GM12864 (cell line): Measurements from ENCODE around the gene KIAA0825.

ENCODE experiments used
- DNase-seq: peaks from one replicate; pipeline ENCODE4 v3.0.0-alpha.2; 2011; ENCODE audit warnings: low read depth
- H3K4me3 ChIP-seq: 2 replicates; pipeline ENCODE4 v1.5.1; 2011; ENCODE audit warnings: mild to moderate bottlenecking, low read depth, low read length, control low read depth
- CTCF ChIP-seq: IDR thresholded peaks from 2 replicates; pipeline ENCODE4 v1.5.1; 2011; ENCODE audit warnings: low read depth, mild to moderate bottlenecking, moderate library complexity, low read length, control low read depth, inconsistent platforms; ENCODE audit errors: missing control alignments

KIAA0825 gene

GRCh38 chr5:94239266-94239665, 379.1 kb downstream of the KIAA0825 start:
- no peak for TF ChIP-seq CTCF
- DNase-seq, result no peak
- H3K4me3 ChIP-seq, result no peak overlapping the region

GRCh38 chr5:94234987-94235386, 383.4 kb downstream of the KIAA0825 start:
- TF ChIP-seq CTCF, result no peak
- DNase-seq, result no peak

GRCh38 chr5:94228791-94229190, 389.6 kb downstream of the KIAA0825 start:
- DNase-seq, result no peak
- no peak for TF ChIP-seq CTCF
- H3K4me3 ChIP-seq, result no peak overlapping the region

More at GRCh38 chr5:94234987-94235386, 383.4 kb downstream of the KIAA0825 start:
- no peak overlapping the region for H3K4me3 ChIP-seq

- H3K4me3 ChIP-seq, result no peak overlapping the region
- no peak for DNase-seq
- no peak for TF ChIP-seq CTCF
Observed at GRCh38 chr5:94223235-94223634, 395.2 kb downstream of the KIAA0825 start.

GRCh38 chr5:94218374-94218773, 400.0 kb downstream of the KIAA0825 start:
- TF ChIP-seq CTCF, result no peak
- H3K4me3 ChIP-seq, result no peak overlapping the region
- DNase-seq, result no peak

GRCh38 chr5:94217745-94218144, 400.7 kb downstream of the KIAA0825 start:
- no peak overlapping the region for H3K4me3 ChIP-seq
- TF ChIP-seq CTCF, result no peak
- no peak for DNase-seq

GRCh38 chr5:94217216-94217615, 401.2 kb downstream of the KIAA0825 start:
- TF ChIP-seq CTCF, result no peak
- no peak overlapping the region for H3K4me3 ChIP-seq
- no peak for DNase-seq
